Fibroblast of lung (primary cell): ENCODE results near the gene THOC7. TPM values are rescaled to one million over a fixed set of nuclear protein-coding genes. Genes with fewer than 3 reads are reported as not detected.

Source experiments
- DNase-seq, 2 donors: peaks; one replicate each; pipeline versions ENCODE4 v3.0.0 to v3.0.0-alpha.2; 2010; ENCODE audit warnings: low read depth in 2 of 2
- H2AFZ ChIP-seq: 2 replicates; pipeline ENCODE4 v1.5.1; 2012; ENCODE audit warnings: low read length, control low read depth, inconsistent platforms
- H3K27ac ChIP-seq: 2 replicates; pipeline ENCODE4 v1.5.1; 2011; ENCODE audit warnings: low read length, control low read depth; ENCODE audit not compliant: insufficient read depth
- H3K27me3 ChIP-seq: 2 replicates; pipeline ENCODE4 v1.5.1; 2011; ENCODE audit warnings: mild to moderate bottlenecking, low read length; ENCODE audit not compliant: control insufficient read depth, insufficient read depth
- H3K36me3 ChIP-seq: 2 replicates; pipeline ENCODE4 v1.5.1; 2011; ENCODE audit warnings: low read length; ENCODE audit not compliant: control insufficient read depth, insufficient read depth
- H3K4me1 ChIP-seq: 2 replicates; pipeline ENCODE4 v1.5.1; 2011; ENCODE audit warnings: low read length; ENCODE audit not compliant: control insufficient read depth, insufficient read depth; ENCODE audit errors: extremely low read depth
- H3K4me2 ChIP-seq: 2 replicates; pipeline ENCODE4 v1.5.1; 2011; ENCODE audit warnings: low read length, control low read depth; ENCODE audit not compliant: insufficient read depth; ENCODE audit errors: extremely low read depth
- H3K4me3 ChIP-seq, 4 experiments: fragments of 200-600 bp in 1 of 4; sonication (generic) in 1 of 4; replicated peaks in 1 of 4; 2 replicates each; pipeline ENCODE4 v1.5.1; 2011 to 2016; ENCODE audit warnings: low read length in 4 of 4, low read depth in 3 of 4, mild to moderate bottlenecking in 3 of 4, control low read depth in 2 of 4, inconsistent platforms in 1 of 4, mixed read lengths in 1 of 4; ENCODE audit not compliant: insufficient read depth in 1 of 4; ENCODE audit errors: control extremely low read depth in 1 of 4
- H3K79me2 ChIP-seq: 2 replicates; pipeline ENCODE4 v1.5.1; 2012; ENCODE audit warnings: mild to moderate bottlenecking, low read length, inconsistent platforms; ENCODE audit not compliant: control insufficient read depth, insufficient read depth
- H3K9ac ChIP-seq: 2 replicates; pipeline ENCODE4 v1.5.1; 2011; ENCODE audit warnings: mild to moderate bottlenecking, low read length, control low read depth; ENCODE audit not compliant: insufficient read depth
- H3K9me3 ChIP-seq: 2 replicates; pipeline ENCODE4 v1.5.1; 2012; ENCODE audit warnings: low read depth, low read length; ENCODE audit not compliant: control insufficient read depth, insufficient read depth
- H4K20me1 ChIP-seq: 2 replicates; pipeline ENCODE4 v1.5.1; 2011; ENCODE audit warnings: low read length; ENCODE audit not compliant: control insufficient read depth, insufficient read depth; ENCODE audit errors: extremely low read depth
- EZH2 ChIP-seq: IDR thresholded peaks from 2 replicates; pipeline ENCODE4 v1.5.1; 2012; ENCODE audit warnings: low read length, control low read depth, mild to moderate bottlenecking; ENCODE audit errors: missing control alignments
- polyA plus RNA-seq, 2 donors: library from polyadenylated mRNA; depleted of rRNA in 1 of 2; stranded (reverse) in 1 of 2; unstranded in 1 of 2; fragments of >200 nt; gene quantifications; 2 replicates each; pipeline ENCODE4 v1.2.1, GENCODE V29; 2011 to 2012; ENCODE audit warnings: missing spikeins in 1 of 2
- total RNA-seq: library from RNA; depleted of rRNA; stranded (reverse); fragments of >200 nt; gene quantifications from 2 replicates; pipeline ENCODE4 v1.2.1, GENCODE V29; 2014
- TF ChIP-seq, protein P1 (sequence below), 2 donors: IDR thresholded peaks in 1 of 2; conservative IDR thresholded peaks in 1 of 2; 1 replicate in 1 of 2; 2 replicates in 1 of 2; pipeline ENCODE4 v1.5.1; 2011 to 2012; ENCODE audit warnings: low read length in 2 of 2, control low read depth in 1 of 2, inconsistent platforms in 1 of 2, low read depth in 1 of 2, mild to moderate bottlenecking in 1 of 2

The THOC7 gene
- total and polyA plus RNA-seq, 2 donors (not counting 1 experiment from before 2014, with no cell fraction given): 35.3 to 103 TPM

GRCh38 chr3:63880653-63881052, 17.0 kb upstream of the THOC7 start:
- Histone ChIP-seq H3K79me2 (peaks cover 6% of the 10 kb centered on the region), H3K36me3 (no peaks in the 10 kb centered on the region), H3K4me3 (no peak overlapping the region), H3K9ac (no peak overlapping the region), H3K27ac (no peak overlapping the region), H3K27me3 (no peaks in the 10 kb centered on the region), H4K20me1 (peaks cover 3% of the 10 kb centered on the region), H2AFZ (no peak overlapping the region), H3K4me1 (no peaks in the 10 kb centered on the region), H3K4me2 (no peak overlapping the region), H3K9me3 (no peaks in the 10 kb centered on the region)
- TF ChIP-seq EZH2: no peak
- TF ChIP-seq, protein P1, sequence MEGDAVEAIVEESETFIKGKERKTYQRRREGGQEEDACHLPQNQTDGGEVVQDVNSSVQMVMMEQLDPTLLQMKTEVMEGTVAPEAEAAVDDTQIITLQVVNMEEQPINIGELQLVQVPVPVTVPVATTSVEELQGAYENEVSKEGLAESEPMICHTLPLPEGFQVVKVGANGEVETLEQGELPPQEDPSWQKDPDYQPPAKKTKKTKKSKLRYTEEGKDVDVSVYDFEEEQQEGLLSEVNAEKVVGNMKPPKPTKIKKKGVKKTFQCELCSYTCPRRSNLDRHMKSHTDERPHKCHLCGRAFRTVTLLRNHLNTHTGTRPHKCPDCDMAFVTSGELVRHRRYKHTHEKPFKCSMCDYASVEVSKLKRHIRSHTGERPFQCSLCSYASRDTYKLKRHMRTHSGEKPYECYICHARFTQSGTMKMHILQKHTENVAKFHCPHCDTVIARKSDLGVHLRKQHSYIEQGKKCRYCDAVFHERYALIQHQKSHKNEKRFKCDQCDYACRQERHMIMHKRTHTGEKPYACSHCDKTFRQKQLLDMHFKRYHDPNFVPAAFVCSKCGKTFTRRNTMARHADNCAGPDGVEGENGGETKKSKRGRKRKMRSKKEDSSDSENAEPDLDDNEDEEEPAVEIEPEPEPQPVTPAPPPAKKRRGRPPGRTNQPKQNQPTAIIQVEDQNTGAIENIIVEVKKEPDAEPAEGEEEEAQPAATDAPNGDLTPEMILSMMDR (conservative IDR thresholded peaks at IDR 0.05 in 1 of 2, IDR thresholded peaks at IDR 0.05 in 1 of 2; ENCODE audit: low read depth in 1 of 2, low read length in 2 of 2): no peak
- no peak for DNase-seq

DNA sequence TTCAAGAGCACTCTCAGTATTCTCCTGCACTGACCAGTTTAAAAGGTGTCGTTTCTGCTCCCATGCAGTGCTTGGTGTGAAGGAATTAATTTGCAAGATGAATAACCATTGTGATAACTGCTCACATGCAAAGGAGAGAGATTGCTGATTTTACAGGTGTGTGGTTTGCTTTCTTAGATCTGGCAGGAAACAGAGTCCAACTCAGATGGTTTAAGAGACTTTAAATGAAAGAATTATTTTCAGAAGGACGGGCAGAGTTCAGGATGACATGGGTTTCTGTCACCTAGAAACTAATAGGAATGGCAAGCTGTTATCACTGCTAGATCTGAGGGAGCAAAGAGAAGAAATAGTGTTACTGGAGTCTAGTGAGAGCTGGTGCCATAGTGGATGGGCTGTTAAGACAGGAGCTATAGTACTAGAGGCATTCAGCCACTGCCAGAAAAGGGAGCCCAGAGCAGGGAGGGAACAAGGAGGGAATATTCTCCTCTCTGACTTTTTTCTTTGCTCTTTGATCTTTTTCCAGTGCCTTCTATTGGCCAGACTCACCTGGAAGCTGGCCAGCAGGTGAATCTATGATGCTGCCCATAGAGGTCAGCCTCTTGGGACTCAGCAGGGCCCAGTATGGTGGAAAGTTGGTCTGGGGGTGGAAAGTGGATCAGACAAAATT, 14.9 kb upstream of the THOC7 start:
- DNase-seq: no peak
- Histone ChIP-seq H3K9me3 (no peaks in the 10 kb centered on the region), H3K27me3 (no peaks in the 10 kb centered on the region), H3K79me2 (peaks cover 16% of the 10 kb centered on the region), H3K4me1 (no peaks in the 10 kb centered on the region), H3K4me3 (no peak overlapping the region), H3K9ac (no peak overlapping the region), H3K36me3 (no peaks in the 10 kb centered on the region), H3K27ac (no peak overlapping the region), H4K20me1 (peaks cover 3% of the 10 kb centered on the region), H3K4me2 (no peak overlapping the region), H2AFZ (no peak overlapping the region)
- TF ChIP-seq, protein P1 (conservative IDR thresholded peaks at IDR 0.05 in 1 of 2, IDR thresholded peaks at IDR 0.05 in 1 of 2; ENCODE audit: low read depth in 1 of 2, low read length in 2 of 2): no peak
- no peak for TF ChIP-seq EZH2

- no peak overlapping the region for H3K4me2 ChIP-seq
- H3K27ac ChIP-seq: no peak overlapping the region
- peaks cover 22% of the 10 kb centered on the region for H3K79me2 ChIP-seq
- DNase-seq: peak in 1 of 2 donors; percentile 64
- H2AFZ ChIP-seq: no peak overlapping the region
- no peaks in the 10 kb centered on the region for H3K9me3 ChIP-seq
- H3K9ac ChIP-seq: no peak overlapping the region
- no peaks in the 10 kb centered on the region for H3K27me3 ChIP-seq
- TF ChIP-seq, protein P1 (conservative IDR thresholded peaks at IDR 0.05 in 1 of 2, IDR thresholded peaks at IDR 0.05 in 1 of 2; ENCODE audit: low read depth in 1 of 2, low read length in 2 of 2): no peak
- TF ChIP-seq EZH2: no peak
- no peaks in the 10 kb centered on the region for H3K36me3 ChIP-seq
- no peak overlapping the region for H3K4me3 ChIP-seq
- no peaks in the 10 kb centered on the region for H3K4me1 ChIP-seq
- H4K20me1 ChIP-seq: peaks cover 3% of the 10 kb centered on the region
Observed at GRCh38 chr3:63877737-63878393, 14.3 kb upstream of the THOC7 start.
